ENCODE results near the gene ZACN.

The ZACN gene

GRCh38 chr17:76082326-76083251, 3.6 kb downstream of the ZACN start:
- DNase-seq (ENCODE audit: low read depth) = no peak

DNA sequence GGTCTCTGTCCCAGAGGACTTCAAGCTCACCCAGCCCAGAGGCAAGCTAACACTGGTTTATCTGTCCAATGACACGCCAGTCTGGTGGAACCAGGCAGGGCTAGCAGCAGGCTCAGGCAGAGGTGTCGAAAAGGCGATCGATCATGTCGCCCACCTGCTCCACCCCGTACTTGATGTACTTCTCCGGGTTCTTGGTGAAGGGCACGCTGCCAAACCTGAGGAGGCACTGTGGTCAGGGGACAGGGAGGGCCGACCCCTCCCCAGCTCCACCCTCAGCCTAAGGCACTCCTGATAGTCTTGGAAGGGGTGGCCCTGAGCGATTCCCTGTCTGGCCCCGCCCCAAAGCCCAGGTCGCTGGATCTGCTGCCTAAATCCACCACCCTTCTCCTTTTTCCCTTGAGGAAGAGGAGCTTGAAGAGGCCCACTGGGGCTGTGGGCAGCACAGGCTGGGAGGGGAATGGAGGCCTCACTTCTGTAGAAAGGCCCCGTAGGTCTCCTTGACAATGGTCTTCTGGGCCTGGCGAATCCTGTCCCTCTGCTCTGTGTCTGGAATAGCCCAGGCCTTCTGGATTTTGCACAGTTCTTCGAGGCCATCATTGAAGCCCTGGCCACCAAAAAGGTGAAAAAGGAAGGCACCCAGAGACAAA, 4.7 kb downstream of the ZACN start:
- no peak for DNase-seq (ENCODE audit: low read depth)

DNA sequence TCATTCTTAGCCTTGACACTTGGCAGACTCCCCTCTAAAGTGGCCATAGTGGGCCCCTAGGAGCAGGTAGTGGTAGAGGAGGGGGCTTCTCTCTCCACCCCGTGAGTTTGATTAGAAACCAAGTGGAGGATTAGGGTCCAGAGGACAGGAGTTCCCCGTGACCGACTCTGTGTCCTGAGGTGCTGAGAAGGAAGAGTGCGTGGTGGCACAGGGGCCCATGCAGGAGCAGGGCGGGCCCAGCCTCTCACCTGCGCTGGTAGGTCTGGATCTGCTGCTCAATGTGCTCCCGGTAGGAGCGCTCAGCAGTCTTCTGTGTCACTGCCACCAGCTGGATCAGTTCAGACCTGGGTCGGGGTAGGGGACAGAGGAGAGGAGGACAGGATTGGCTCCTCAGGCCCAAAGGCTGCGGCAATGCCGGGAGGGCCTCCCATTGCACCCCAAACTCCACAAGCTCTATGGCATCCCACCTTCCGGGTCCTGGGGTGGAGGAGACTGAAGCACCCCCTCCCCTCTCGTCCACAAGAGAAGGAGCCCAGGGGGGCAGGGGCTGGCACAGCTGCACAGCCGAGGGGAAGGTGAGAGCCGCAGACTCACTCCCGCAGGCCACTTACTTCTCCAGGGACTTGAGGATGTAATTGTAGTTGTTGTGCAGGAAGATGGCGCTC, 6.2 kb downstream of the ZACN start:
- DNase-seq (ENCODE audit: low read depth) = no peak

DNA sequence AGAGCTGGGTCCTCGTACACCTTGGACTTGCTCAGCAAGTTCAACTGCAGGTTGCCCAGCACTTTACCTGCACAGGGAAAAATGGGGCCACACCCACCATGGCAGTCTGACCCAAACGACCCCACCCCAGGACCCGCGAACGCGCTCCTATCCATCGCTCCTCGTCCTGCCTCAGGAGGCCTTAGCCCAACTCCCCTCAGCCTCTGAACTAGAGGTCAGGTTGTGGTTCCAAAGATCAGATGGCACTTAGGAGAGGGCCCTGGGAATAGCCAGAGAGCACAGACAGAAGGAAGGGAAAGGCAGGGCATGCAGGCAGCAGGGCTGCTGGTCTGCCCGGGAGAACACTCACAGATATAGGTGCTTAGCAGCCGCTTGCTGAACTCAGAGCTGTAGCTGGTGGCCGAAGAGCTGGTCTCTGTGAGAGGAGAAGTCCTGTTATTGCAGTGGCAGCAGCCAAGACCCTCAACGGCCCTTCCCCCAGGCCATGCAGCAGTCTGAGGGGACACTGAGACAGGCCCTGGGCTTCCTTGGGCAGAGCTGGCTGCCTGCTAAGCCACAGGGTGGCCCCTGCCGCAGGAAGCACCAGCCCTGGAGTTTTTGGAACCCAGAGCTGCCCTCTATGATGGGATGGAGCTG, 6.9 kb downstream of the ZACN start:
- DNase-seq (ENCODE audit: low read depth) = no peak

DNA sequence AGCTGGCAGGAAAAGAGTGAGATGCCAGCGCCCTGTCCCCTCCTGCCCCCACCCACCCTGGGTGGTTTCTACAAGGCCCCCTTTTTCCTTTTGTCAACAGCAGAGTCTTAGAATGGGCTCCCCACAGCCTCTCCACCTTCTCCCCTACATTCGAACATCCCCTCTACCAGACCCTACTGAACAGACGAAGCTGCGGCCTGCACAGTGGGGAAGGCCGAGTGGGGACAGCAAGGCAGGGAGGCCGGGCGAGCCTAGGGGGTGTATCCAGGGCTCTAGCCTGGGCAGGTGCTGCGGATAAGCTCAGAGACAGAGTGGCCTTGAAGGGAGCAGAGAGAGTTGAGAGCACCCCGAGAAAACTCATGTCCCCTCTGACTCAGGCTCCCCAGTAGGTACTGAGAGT, 7.4 kb downstream of the ZACN start:
- no peak for DNase-seq (ENCODE audit: low read depth)

DNA sequence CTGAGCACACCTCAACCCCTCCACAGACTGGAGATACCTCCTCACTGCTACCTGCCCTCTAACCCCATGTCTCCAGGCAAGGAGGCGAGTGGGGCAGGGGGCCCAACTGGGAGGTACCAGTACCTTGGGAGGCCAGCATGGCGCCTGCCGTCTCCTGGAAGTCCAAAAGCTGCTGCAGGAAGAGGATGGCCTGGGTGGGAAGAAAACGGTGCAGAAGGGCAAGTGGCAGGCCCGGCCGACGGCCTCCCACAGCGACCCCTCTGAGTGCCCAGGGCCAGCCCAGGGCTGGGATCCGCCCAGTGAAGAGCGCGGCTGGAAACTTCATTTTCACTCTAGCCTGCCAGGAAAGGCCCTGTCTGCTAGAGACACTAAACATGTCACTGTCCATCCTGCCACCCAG, 8.5 kb downstream of the ZACN start:
- no peak for DNase-seq (ENCODE audit: low read depth)

DNA sequence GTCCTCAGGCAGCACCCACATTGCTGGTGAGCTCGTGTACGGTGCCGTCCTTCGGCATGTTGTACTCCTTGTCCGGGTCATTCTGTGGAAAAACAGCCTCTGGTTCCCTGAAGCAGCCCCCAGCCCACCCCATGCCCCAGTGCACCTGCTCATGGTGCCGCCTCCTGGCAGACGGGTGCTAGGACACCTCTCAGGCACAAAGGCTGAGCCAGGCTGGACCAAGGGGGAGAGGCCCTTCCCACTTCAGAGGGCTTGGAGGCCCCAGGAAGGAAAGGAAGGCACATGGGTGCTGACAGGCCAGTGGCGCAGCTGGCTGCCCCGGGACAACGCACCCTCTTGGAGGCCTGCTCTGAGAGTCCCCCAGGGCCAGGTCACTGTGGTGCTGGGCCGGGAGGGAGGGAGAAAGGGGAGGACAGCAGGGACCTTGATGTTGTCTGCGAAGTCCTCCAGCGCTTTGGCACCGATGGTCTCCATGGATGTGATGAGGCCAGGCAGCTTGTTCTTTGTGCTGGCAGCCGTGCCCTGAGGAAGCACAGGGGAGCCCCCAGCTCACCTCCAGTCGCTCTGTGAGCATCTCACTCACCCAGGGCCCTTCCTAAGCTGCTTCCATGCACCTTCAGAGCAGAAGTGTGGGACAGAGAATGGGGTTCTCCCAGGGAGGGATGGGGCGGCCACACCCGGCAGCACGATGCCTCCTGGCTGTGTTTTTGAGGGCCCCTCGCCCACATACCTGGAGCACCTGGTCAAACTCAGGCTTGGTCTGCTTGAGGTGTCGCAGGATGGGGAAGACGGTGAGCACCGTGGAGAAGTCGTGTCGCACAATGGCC, 9.3 kb downstream of the ZACN start:
- DNase-seq (ENCODE audit: low read depth) = no peak

GRCh38 chr17:76088868-76089576, 10.0 kb downstream of the ZACN start:
- DNase-seq (ENCODE audit: low read depth) = no peak

- DNase-seq (ENCODE audit: low read depth) = no peak
Measured at GRCh38 chr17:76089680-76090516, 10.9 kb downstream of the ZACN start.

GRCh38 chr17:76090517-76091129, 11.6 kb downstream of the ZACN start:
- no peak for DNase-seq (ENCODE audit: low read depth)

GRCh38 chr17:76091526-76092286, 12.7 kb downstream of the ZACN start:
- DNase-seq (ENCODE audit: low read depth) = no peak

GRCh38 chr17:76092526-76093413, 13.8 kb downstream of the ZACN start:
- DNase-seq (ENCODE audit: low read depth) = no peak

DNA sequence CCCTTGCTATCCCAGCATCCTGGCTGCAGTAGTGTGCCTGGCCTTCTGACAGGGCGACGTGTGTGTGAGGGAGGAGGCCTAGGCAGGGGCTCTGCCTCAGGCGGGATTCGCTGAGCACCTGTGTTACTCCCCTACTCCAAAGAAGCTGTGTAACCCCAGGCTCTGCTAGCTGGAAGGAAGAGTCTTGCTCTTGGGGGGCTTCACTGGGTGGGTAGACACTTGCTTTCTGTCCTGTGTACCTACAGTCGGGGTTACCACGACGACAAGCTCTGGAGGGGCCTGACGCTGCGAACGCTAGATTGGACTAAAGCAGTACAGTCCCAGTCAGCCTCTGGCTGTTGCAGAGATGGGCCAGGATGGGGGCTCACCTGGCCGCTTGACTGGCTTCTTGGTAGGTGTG, 15.1 kb downstream of the ZACN start:
- no peak for DNase-seq (ENCODE audit: low read depth)

- no peak for DNase-seq (ENCODE audit: low read depth)
Measured at GRCh38 chr17:76095943-76096342, 17.0 kb downstream of the ZACN start.

DNA sequence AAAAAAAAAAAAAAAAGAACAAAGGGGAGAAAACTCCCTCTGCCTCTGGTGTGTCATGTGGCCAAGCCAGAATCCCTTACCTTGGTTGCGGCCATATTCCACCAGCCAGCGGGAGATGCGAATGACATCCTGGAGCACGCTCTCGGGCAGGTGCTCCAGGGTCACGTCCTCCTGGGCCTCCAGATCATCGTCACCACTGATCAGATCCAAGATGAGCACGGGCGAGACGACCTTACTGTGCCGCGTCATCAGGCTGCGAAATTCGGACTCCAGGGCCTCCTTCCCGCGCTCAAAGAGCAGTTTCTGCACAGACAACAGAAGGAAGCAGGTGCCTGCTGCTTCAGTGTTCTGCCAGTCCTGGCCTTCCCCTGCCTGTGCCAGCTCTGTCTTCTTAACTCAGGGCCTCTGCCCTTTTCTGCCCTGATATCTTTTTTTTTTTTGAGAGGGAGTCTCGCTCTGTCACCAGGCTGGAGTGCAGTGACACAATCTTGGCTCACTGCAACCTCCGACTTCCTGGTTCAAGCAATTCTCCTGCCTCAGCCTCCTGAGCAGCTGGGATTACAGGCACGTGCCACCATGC, 18.8 kb downstream of the ZACN start:
- DNase-seq (ENCODE audit: low read depth) = no peak

GRCh38 chr17:76102944-76103273, 23.9 kb downstream of the ZACN start:
- DNase-seq (ENCODE audit: low read depth) = no peak

All from stromal cell of bone marrow (primary cell).